8988T (cell line): Measurements from ENCODE around the gene POU2F1.

Experiments used
- DNase-seq: peaks from one replicate; pipeline ENCODE4 v3.0.0; 2011

POU2F1 gene

GRCh38 chr1:167427848-167428247 is 207.2 kb downstream of the POU2F1 start:
- no peak for DNase-seq

DNA sequence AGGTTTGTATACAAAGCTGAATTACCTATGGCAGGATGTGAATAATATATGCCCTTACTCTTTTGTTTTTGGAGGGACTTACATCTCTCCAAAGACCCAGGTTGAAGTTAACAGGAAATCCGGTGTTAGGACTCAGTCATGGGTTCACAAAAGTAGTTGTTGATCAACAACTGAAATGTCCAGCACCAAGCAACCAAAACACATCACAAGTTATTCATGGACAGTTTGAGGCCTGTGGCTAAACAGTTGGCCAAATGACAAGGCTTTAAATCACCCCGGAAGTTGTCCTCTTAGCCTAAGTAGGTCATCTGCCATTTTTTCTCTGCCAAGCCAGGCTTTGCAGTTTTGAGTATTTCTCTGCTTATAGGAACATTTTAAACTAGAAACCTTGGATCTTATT is 207.7 kb downstream of the POU2F1 start:
- no peak for DNase-seq

DNA sequence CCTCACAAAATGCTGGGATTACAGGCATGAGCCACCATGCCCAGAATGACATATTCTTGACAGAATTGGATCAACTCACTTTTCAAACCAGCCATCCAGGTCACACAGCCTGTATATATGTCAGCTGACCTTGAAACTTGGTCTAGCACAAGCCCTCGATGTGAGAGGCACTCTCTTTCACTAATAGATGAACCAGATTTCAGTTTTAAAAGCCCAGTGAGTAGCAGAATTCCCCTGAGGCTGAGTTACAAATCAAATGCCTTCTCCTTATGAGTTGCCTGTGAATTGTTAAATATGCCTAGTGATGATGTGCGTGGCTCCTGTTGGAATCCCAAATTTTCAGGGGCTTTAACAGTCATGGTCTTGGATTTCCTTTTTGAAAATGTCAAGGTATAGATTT is 208.9 kb downstream of the POU2F1 start:
- no peak for DNase-seq

- no peak for DNase-seq
Observed at GRCh38 chr1:167430134-167430848, 209.6 kb downstream of the POU2F1 start.

DNA sequence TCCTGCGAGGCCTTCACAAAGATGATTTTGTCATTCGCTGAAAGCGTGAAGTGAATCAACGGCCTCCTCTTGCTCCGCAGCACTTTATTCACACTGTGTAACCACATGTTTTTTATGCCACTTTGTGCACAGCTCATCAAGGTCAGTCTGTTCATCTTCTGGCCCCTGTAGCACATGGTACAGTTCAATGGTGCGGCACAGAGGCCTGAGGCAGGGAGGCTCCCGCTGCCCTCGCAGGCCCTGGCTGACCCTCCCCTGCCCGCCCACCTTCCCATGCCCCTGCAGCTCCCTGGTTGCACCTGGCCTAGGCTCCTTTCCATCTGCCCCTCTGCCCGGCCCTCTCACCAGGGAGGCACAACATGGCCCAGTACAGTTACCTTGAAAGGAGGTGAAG is 210.2 kb downstream of the POU2F1 start:
- DNase-seq = no peak

DNA sequence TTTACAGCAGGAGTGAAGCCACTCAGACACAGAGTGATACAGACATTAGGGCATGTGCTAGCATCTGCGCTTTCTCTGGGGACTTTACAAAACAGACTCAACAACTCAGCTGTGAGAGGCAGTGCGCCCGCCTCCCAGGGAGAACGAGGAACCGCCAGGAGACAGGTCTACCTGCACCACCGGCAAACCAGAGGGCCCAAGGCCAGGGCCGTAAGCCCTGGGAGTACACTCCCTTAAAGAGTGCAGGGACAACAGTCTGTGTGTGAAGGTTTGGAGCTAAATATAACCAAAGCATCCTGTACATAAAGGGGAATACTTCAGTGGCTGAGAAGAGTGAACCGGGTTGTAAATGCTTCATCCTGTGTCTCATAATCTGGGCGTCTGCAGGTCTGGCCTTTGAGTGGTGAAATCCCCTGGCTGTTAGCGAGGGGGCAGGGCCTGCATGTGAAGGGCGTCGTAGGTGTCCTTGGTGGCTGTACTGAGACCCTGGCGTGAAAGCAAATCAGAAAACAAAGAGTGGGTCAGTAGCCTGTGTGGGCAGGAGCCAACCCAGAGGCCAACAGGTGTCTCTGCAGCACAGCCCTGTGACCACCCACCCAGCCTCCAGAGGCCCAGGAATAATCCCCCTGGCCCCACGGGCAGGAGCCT is 210.7 kb downstream of the POU2F1 start:
- DNase-seq = no peak

- no peak for DNase-seq
Observed at GRCh38 chr1:167431909-167432650, 211.4 kb downstream of the POU2F1 start.

DNA sequence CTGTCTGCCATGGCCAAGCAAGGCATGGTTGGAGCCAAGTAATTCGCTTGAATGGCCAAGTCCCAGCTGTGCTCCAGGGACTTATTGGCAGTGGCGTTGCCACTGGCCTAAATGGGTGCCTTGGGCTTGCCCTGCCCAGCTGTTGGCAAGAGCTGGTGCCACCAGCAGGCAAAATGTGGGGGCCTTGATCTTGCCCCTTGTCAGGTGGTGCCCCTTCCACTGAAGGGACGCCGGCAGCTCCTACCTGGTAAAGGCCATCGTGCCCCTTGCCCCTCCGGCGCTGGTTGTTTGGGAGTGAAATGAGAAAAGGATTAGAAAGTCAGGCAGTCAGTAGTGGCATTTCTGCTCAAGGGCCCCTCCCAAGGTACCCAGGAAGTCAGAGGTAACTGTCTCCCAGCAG is 212.1 kb downstream of the POU2F1 start:
- no peak for DNase-seq

DNA sequence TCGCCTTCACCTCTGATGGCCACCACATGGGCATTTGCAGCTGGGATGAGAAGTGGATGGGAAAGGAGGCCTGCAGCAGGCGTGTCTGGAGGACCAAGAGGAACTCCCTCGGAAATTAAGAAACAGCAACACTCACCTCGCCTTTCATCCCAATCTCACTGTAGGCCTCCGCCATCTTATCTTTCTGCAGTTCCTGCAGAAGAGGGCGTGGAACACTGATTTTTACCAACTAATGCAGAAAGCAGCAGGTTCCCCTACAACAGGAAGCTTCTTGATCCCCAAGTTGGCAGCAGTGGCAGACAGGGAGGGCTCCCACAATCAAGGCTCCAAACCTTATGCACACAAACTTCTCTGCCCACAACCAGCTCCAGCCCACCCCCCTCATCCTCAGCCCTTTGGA is 213.2 kb downstream of the POU2F1 start:
- DNase-seq = no peak

- no peak for DNase-seq
Observed at GRCh38 chr1:167434306-167434705, 213.6 kb downstream of the POU2F1 start.

DNA sequence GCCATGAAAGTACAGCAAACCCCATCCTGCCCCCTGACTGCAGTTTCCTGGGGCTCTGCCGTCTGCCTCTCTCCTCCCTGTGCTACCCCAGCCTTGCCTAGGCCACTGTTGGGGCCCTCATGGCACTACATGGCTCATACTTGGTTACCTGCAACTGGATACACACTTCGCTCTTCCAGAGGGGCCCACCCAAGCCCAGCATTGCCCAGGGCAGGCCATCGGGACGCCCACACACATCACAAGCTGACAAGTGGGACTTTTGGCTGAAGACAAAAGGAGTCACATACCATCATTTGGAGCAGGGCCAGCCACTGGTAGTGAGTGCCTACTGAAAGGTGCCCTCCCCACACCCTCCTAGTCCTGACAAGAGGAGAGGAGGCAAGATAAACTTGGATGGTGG is 214.8 kb downstream of the POU2F1 start:
- DNase-seq = no peak

GRCh38 chr1:167438171-167439138 is 217.8 kb downstream of the POU2F1 start:
- no peak for DNase-seq

DNA sequence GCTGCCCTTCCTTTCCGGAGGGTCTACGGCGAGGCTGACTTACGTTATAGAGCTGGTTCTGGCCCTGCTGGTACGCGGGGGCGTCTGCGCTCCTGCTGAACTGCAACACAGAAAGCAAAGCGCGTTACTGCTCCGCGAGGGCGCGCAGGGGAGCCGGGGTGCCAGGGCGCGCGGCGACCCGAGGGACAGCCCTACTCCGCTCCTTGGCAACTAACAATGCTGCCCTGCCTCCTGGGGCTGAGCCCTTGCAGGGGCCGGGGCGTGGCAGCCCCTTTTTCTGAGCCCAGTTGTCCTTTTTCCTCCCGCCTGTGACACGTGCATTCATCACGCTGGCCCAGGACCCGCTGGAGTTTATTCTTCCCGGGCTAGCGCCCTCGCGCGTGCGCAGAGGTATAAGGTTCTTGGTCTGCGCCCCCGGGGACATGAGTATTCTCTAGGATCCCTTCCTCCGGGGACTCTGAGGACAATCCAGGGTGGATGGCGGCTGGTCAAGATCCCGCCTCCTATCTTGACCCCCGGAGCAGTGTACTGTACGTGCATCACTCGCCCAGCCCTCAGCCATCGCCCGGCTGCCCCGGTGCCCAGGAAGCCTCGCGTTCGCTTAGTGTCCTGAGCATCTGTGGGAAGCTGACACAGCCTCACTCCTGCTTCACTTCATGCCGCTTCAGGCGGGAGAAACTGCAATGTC is 218.8 kb downstream of the POU2F1 start:
- no peak for DNase-seq

DNA sequence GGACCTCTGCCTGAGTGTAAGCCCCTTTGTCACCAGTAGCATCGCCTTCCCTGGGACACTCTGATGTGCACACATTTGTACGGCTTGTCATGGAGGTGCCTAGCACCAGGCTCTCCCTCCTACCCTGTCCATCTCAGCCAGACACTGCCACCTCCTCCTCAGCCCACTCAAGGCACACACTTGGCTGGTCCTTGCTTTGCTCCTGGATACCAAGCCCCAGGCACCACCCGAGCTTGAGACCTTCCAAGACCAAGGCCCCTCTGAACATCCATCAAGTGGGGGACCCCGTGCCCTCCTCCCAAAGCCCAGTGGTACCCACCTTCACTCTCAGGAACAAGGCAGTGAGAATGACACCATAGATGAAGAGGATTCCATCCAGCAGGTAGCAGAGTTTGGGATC is 219.7 kb downstream of the POU2F1 start:
- DNase-seq = no peak

GRCh38 chr1:167440776-167441175 is 220.1 kb downstream of the POU2F1 start:
- no peak for DNase-seq

DNA sequence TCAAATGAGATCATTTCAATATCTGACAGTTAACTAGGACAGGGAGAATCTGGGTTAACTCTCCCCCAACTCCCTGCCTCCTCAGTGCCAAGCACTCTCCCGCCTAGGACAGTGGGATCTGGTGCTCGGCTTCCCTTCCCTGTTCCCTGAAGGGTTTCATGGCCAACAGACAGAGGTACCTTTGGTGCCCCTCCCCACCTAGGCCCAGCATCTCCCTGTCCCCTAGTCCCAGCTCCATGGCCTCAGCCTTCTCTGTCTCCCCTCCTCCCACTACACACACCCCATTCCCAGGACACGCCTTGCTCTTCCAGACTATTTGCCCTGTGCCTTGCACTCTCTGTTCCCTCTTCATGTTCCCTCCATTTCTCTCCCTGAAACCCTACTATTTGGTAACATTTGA is 220.5 kb downstream of the POU2F1 start:
- DNase-seq = no peak

DNA sequence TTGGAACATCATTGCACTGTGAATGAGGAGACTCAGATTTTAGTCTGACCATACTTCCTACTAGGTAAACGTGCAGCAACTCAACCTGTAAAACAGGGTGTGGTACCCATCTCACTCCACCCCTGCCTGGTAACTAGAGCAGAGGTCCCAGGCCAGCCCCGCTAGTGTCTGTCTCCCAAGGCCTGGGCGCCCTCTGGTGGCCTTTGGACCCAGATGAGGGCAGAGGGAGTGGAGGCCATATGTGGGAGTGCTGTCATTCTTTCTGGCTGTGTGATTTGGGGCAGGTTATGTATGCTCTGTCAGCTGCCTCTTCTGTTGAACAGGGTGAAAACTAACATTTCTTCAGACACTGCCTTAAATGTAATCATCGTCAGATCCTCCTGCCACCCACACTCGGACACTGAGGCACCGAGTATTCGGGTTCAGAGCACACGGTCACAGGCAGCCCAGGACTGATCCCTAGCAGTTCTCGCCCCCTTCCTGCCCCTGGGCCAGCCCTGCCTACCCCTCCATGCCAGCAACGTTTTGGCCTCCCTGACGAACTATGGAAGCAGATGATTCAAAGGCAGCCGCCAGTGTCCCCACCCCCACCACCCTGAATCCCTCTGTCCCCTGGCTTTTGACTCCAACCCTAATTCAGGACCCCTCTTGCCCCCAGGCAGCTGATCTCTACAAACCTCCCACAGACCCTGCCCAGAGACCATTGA is 221.6 kb downstream of the POU2F1 start:
- DNase-seq = peak; percentile 87

- no peak for DNase-seq
Observed at GRCh38 chr1:167442854-167443565, 222.3 kb downstream of the POU2F1 start.

DNA sequence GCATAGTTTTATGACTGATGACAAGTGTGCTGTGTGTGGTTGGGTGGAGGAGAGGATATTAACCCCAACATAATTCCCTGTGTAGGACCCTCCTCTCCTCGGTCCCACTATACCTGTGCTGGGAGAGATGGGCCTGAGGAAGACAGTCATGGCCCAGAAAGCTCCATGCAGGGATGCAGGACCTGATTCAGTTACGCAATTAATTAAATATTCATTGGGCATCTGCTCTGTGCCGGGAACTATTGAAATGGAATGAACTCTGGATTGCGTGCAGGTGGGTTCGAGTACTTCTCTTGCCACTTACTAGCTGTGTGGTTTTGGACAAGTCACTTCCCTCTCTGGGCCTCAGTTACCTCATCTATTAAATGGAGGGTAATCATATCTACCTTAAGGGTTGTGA is 223.1 kb downstream of the POU2F1 start:
- DNase-seq = no peak

DNA sequence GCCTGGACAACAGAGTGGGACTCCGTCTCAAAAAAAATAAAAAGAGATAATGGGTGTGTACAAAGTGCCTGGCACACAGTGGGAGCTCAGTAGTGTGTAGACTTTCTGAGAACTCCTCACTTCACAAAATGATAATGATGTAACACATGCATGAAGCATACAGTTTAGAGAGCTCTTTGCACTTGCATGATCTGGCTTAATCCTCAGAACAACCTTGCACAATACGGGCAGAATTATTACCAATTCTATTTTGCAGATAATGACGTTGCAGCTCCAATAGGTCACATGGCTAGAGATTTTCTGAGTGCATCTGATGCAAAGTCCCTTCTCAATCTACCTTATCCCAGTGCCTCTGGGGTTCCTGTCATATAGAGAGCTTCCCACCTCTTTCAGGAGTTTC is 226.3 kb downstream of the POU2F1 start:
- DNase-seq = no peak

- DNase-seq = no peak
Observed at GRCh38 chr1:167447521-167448136, 226.9 kb downstream of the POU2F1 start.
